ENCODE results near the gene ROCK2. TPM values are rescaled to one million over a fixed set of nuclear protein-coding genes. Genes with fewer than 3 reads are reported as not detected.

The ROCK2 gene
- total and polyA plus RNA-seq, 2 donors (not counting 1 experiment from before 2014, with no cell fraction given): 2.3 to 30.2 TPM

GRCh38 chr2:11250400-11251196, 93.8 kb downstream of the ROCK2 start:
- DNase-seq (no peak), ATAC-seq (ENCODE audit: low read depth) (no peak)
- peaks cover 0 to 2% of the 10 kb centered on the region in 2 experiments for H3K36me3 ChIP-seq (replicated peaks in 1 of 2; ENCODE audit: control extremely low read depth in 1 of 2, control insufficient read depth in 1 of 2, extremely low read depth in 1 of 2, insufficient read depth in 2 of 2, low read length in 1 of 2)
- H3K9ac ChIP-seq (ENCODE audit: low read length): no peak overlapping the region
- no peaks in the 10 kb centered on the region for H3K4me1 ChIP-seq (ENCODE audit: control insufficient read depth in 2 of 2, insufficient read depth in 2 of 2, low read length in 2 of 2)
- H3K9me3 Mint-ChIP-seq (ENCODE audit: insufficient read depth): no peaks in the 10 kb centered on the region
- no peaks in the 10 kb centered on the region for H3K27me3 Mint-ChIP-seq
- CTCF ChIA-PET: interaction anchor here (0.5 kb wide), 1 partner anchor 150 kb away, joined by 5 read pairs; no protein-coding TSS in a partner anchor
- POLR2A ChIA-PET: no interaction called here
- no peaks in the 10 kb centered on the region for H3K9me3 ChIP-seq (ENCODE audit: control extremely low read depth in 1 of 3, control insufficient read depth in 2 of 3, insufficient read depth in 1 of 3, low read length in 2 of 3)
- H3K27me3 ChIP-seq (replicated peaks in 1 of 4; ENCODE audit: control extremely low read depth in 1 of 4, control insufficient read depth in 3 of 4, insufficient read depth in 4 of 4, low read length in 3 of 4): no peaks in the 10 kb centered on the region
- no peak overlapping the region for H3K4me2 ChIP-seq (replicated peaks; ENCODE audit: low read depth, low read length, poor library complexity, severe bottlenecking)
- no peak overlapping the region for H3K27ac Mint-ChIP-seq
- H4K20me1 ChIP-seq (ENCODE audit: control insufficient read depth, insufficient read depth, low read length, poor library complexity, severe bottlenecking): no peaks in the 10 kb centered on the region
- TF ChIP-seq EZH2 (IDR thresholded peaks at IDR 0.05; ENCODE audit: borderline replicate concordance, insufficient read depth, low read depth, low read length, poor library complexity, severe bottlenecking): no peak
- TF ChIP-seq, protein P1, sequence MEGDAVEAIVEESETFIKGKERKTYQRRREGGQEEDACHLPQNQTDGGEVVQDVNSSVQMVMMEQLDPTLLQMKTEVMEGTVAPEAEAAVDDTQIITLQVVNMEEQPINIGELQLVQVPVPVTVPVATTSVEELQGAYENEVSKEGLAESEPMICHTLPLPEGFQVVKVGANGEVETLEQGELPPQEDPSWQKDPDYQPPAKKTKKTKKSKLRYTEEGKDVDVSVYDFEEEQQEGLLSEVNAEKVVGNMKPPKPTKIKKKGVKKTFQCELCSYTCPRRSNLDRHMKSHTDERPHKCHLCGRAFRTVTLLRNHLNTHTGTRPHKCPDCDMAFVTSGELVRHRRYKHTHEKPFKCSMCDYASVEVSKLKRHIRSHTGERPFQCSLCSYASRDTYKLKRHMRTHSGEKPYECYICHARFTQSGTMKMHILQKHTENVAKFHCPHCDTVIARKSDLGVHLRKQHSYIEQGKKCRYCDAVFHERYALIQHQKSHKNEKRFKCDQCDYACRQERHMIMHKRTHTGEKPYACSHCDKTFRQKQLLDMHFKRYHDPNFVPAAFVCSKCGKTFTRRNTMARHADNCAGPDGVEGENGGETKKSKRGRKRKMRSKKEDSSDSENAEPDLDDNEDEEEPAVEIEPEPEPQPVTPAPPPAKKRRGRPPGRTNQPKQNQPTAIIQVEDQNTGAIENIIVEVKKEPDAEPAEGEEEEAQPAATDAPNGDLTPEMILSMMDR (IDR thresholded peaks at IDR 0.05): no peak
- H3K27ac ChIP-seq (ENCODE audit: low read length in 2 of 2): no peak overlapping the region
- no peak overlapping the region for H3K4me3 ChIP-seq (ENCODE audit: control extremely low read depth in 1 of 5, extremely low read depth in 1 of 5, insufficient read depth in 1 of 5, low read depth in 2 of 5, low read length in 4 of 5)
- H3K79me2 ChIP-seq (ENCODE audit: control insufficient read depth, insufficient read depth, low read length): peaks cover 4% of the 10 kb centered on the region
- no peaks in the 10 kb centered on the region for H3K4me1 Mint-ChIP-seq
- H3K4me3 Mint-ChIP-seq: no peak overlapping the region
- no peak overlapping the region for H2AFZ ChIP-seq (ENCODE audit: insufficient read depth, low read depth, low read length, poor library complexity, severe bottlenecking)
- WGBS (ENCODE audit: insufficient coverage): 84% methylated on average over 2 of the region's 4 CpGs
- intact Hi-C loops (cut with micrococcal nuclease): no loop called here

GRCh38 chr2:11245322-11245721, 99.1 kb downstream of the ROCK2 start:
- no peak for ATAC-seq (ENCODE audit: low read depth)
- Mint-ChIP-seq H3K27me3 (no peaks in the 10 kb centered on the region), H3K27ac (no peak overlapping the region), H3K4me3 (no peak overlapping the region), H3K9me3 (ENCODE audit: insufficient read depth) (no peaks in the 10 kb centered on the region), H3K4me1 (no peaks in the 10 kb centered on the region)
- no peaks in the 10 kb centered on the region for H4K20me1 ChIP-seq (ENCODE audit: control insufficient read depth, insufficient read depth, low read length, poor library complexity, severe bottlenecking)
- DNase-seq: no peak
- peaks cover 0 to 5% of the 10 kb centered on the region in 2 experiments for H3K36me3 ChIP-seq (replicated peaks in 1 of 2; ENCODE audit: control extremely low read depth in 1 of 2, control insufficient read depth in 1 of 2, extremely low read depth in 1 of 2, insufficient read depth in 2 of 2, low read length in 1 of 2)
- no peak overlapping the region for H3K9ac ChIP-seq (ENCODE audit: low read length)
- TF ChIP-seq, protein P1 (IDR thresholded peaks at IDR 0.05): no peak
- TF ChIP-seq EZH2 (IDR thresholded peaks at IDR 0.05; ENCODE audit: borderline replicate concordance, insufficient read depth, low read depth, low read length, poor library complexity, severe bottlenecking): no peak
- no peak overlapping the region for H3K4me3 ChIP-seq (ENCODE audit: control extremely low read depth in 1 of 5, extremely low read depth in 1 of 5, insufficient read depth in 1 of 5, low read depth in 2 of 5, low read length in 4 of 5)
- H3K27ac ChIP-seq (ENCODE audit: low read length in 2 of 2): no peak overlapping the region
- no peaks in the 10 kb centered on the region for H3K27me3 ChIP-seq (replicated peaks in 1 of 4; ENCODE audit: control extremely low read depth in 1 of 4, control insufficient read depth in 3 of 4, insufficient read depth in 4 of 4, low read length in 3 of 4)
- H3K4me1 ChIP-seq (ENCODE audit: control insufficient read depth in 2 of 2, insufficient read depth in 2 of 2, low read length in 2 of 2): no peaks in the 10 kb centered on the region
- no peaks in the 10 kb centered on the region for H3K79me2 ChIP-seq (ENCODE audit: control insufficient read depth, insufficient read depth, low read length)
- H3K9me3 ChIP-seq (ENCODE audit: control extremely low read depth in 1 of 3, control insufficient read depth in 2 of 3, insufficient read depth in 1 of 3, low read length in 2 of 3): no peaks in the 10 kb centered on the region
- no peak overlapping the region for H3K4me2 ChIP-seq (replicated peaks; ENCODE audit: low read depth, low read length, poor library complexity, severe bottlenecking)
- intact Hi-C loops (cut with micrococcal nuclease): no loop called here
- ChIA-PET POLR2A (no interaction called here), CTCF (no interaction called here)
- no CpG with 5 or more reads among the region's 1 CpG for WGBS (ENCODE audit: insufficient coverage)
- H2AFZ ChIP-seq (ENCODE audit: insufficient read depth, low read depth, low read length, poor library complexity, severe bottlenecking): no peak overlapping the region
